CD14-positive monocyte (primary cell): ENCODE measurements around the gene CFAP20DC. TPM values are rescaled to one million over a fixed set of nuclear protein-coding genes. Genes with fewer than 3 reads are reported as not detected.

ENCODE experiments used
- DNase-seq, 3 donors: peaks; one replicate each; pipeline ENCODE4 v3.0.0-alpha.2; 2011 to 2022
- H2AFZ ChIP-seq: 2 replicates; pipeline ENCODE4 v1.6.0; 2012; ENCODE audit warnings: mild to moderate bottlenecking, low read depth, low read length, inconsistent platforms; ENCODE audit not compliant: insufficient read depth, poor library complexity, severe bottlenecking
- H3K27ac ChIP-seq, 2 donors: 1 replicate in 1 of 2; 2 replicates in 1 of 2; pipeline ENCODE4 v1.5.1; 2012 to 2013; ENCODE audit warnings: low read length in 2 of 2, control low read depth in 1 of 2, inconsistent platforms in 1 of 2, low read depth in 1 of 2, mild to moderate bottlenecking in 1 of 2
- H3K27me3 ChIP-seq, 2 donors: one replicate each; pipeline versions ENCODE4 v1.6.0 to v1.6.1; 2011 to 2013; ENCODE audit warnings: low read length in 2 of 2; ENCODE audit not compliant: control insufficient read depth in 2 of 2, insufficient read depth in 2 of 2
- H3K36me3 ChIP-seq, 2 donors: replicated peaks in 1 of 2; 1 replicate in 1 of 2; 2 replicates in 1 of 2; pipeline versions ENCODE4 v1.5.1 to v1.6.1; 2012 to 2013; ENCODE audit warnings: low read length in 2 of 2, control low read depth in 1 of 2, inconsistent platforms in 1 of 2, mild to moderate bottlenecking in 1 of 2; ENCODE audit not compliant: insufficient read depth in 2 of 2, control insufficient read depth in 1 of 2
- H3K4me1 ChIP-seq, 2 donors: 1 replicate in 1 of 2; 2 replicates in 1 of 2; pipeline versions ENCODE4 v1.5.1 to v1.6.1; 2012 to 2013; ENCODE audit warnings: low read length in 2 of 2, control low read depth in 1 of 2, inconsistent platforms in 1 of 2, mild to moderate bottlenecking in 1 of 2, moderate library complexity in 1 of 2; ENCODE audit not compliant: insufficient read depth in 2 of 2, control insufficient read depth in 1 of 2
- H3K4me2 ChIP-seq: replicated peaks from 2 replicates; pipeline ENCODE3; 2012; ENCODE audit warnings: low read length, moderate library complexity, mild to moderate bottlenecking; ENCODE audit not compliant: poor library complexity, severe bottlenecking; ENCODE audit errors: extremely low read depth
- H3K4me3 ChIP-seq, 3 experiments: fragments of 200-600 bp in 1 of 3; sonication (generic) in 1 of 3; replicated peaks in 1 of 3; 1 replicate in 2 of 3; 2 replicates in 1 of 3; pipeline ENCODE4 v1.5.1; 2011 to 2013; ENCODE audit warnings: low read length in 3 of 3, mild to moderate bottlenecking in 3 of 3, control low read depth in 2 of 3, low read depth in 2 of 3, inconsistent platforms in 1 of 3, moderate library complexity in 1 of 3
- H3K79me2 ChIP-seq: 2 replicates; pipeline ENCODE4 v1.6.0; 2012; ENCODE audit warnings: mild to moderate bottlenecking, control low read depth, inconsistent platforms, low read length, moderate library complexity; ENCODE audit not compliant: insufficient read depth
- H3K9ac ChIP-seq: 2 replicates; pipeline ENCODE4 v1.6.0; 2017; ENCODE audit warnings: low read length, mild to moderate bottlenecking; ENCODE audit not compliant: insufficient read depth, poor library complexity, severe bottlenecking
- H3K9me3 ChIP-seq, 2 donors: replicated peaks in 1 of 2; 1 replicate in 1 of 2; 2 replicates in 1 of 2; pipeline versions ENCODE4 v1.5.1 to v1.6.1; 2012 to 2013; ENCODE audit warnings: low read length in 2 of 2, control low read depth in 1 of 2; ENCODE audit not compliant: control insufficient read depth in 1 of 2, insufficient read depth in 1 of 2
- H4K20me1 ChIP-seq: 2 replicates; pipeline ENCODE4 v1.6.0; 2012; ENCODE audit warnings: mild to moderate bottlenecking, low read length, control low read depth, moderate library complexity; ENCODE audit not compliant: insufficient read depth
- H3K27ac Mint-ChIP-seq, 7 donors: one replicate each; pipeline ENCODE4 v1.8.0; 2020; ENCODE audit warnings: mild to moderate bottlenecking in 7 of 7, mixed read lengths in 7 of 7, moderate library complexity in 6 of 7, inconsistent platforms in 2 of 7
- H3K27me3 Mint-ChIP-seq, 3 donors: one replicate each; pipeline ENCODE4 v1.8.0; 2021 to 2022; ENCODE audit warnings: low read depth in 3 of 3, mild to moderate bottlenecking in 3 of 3, mixed read lengths in 3 of 3, moderate library complexity in 3 of 3, inconsistent platforms in 1 of 3
- H3K36me3 Mint-ChIP-seq, 2 donors: one replicate each; pipeline ENCODE4 v1.8.0; 2020; ENCODE audit warnings: mixed read lengths in 2 of 2, inconsistent platforms in 1 of 2, mild to moderate bottlenecking in 1 of 2
- H3K4me1 Mint-ChIP-seq: one replicate; pipeline ENCODE4 v1.8.0; 2020; ENCODE audit warnings: mild to moderate bottlenecking, mixed read lengths
- H3K4me3 Mint-ChIP-seq, 2 donors: one replicate each; pipeline ENCODE4 v1.8.0; 2020; ENCODE audit warnings: mild to moderate bottlenecking in 2 of 2, mixed read lengths in 2 of 2, moderate library complexity in 1 of 2
- H3K9me3 Mint-ChIP-seq, 7 donors: one replicate each; pipeline ENCODE4 v1.8.0; 2020 to 2022; ENCODE audit warnings: mixed read lengths in 7 of 7, mild to moderate bottlenecking in 6 of 7, moderate library complexity in 6 of 7, inconsistent platforms in 2 of 7
- CTCF ChIP-seq: fragments of 200-600 bp; IDR thresholded peaks from one replicate; pipeline ENCODE4 v1.8.0; 2022; ENCODE audit warnings: antibody characterized with exemption, mild to moderate bottlenecking
- WGBS: methylation state at CpG from one replicate; pipeline ENCODE4 v1.1.5; 2013; ENCODE audit warnings: missing lambda C conversion rate; ENCODE audit not compliant: insufficient coverage; 5-methylcytosine and 5-hydroxymethylcytosine counted together
- intact Hi-C, 2 donors: fragments of 100-400 bp; cut with micrococcal nuclease; formaldehyde crosslinking; loops; one replicate each; pipeline versions ENCODE4 v1.15.0 to v1.15.1; 2023
- polyA plus RNA-seq, 3 donors: library from polyadenylated mRNA; depleted of rRNA in 1 of 3; unstranded in 2 of 3; stranded (reverse) in 1 of 3; fragments of 300-500 nt in 2 of 3; fragments of >200 nt in 1 of 3; fragmentation: Illumina TruSeq in 2 of 3; gene quantifications; 1 replicate in 2 of 3; 2 replicates in 1 of 3; pipeline ENCODE4 v1.2.3, GENCODE V29; 2012 to 2021

The CFAP20DC gene
- polyA plus RNA-seq, 3 donors = not detected

GRCh38 chr3:58720526-58720925, 329.3 kb downstream of the CFAP20DC start:
- DNase-seq = no peak
- H3K27me3 Mint-ChIP-seq = peaks cover 0 to 2% (median 1%) of the 10 kb centered on the region in 3 donors
- H3K27ac Mint-ChIP-seq = no peak overlapping the region
- peaks cover under 1 to 6% of the 10 kb centered on the region in 2 donors for H3K9me3 ChIP-seq
- H3K4me2 ChIP-seq = no peak overlapping the region
- no peak overlapping the region for H3K27ac ChIP-seq
- H4K20me1 ChIP-seq = no peaks in the 10 kb centered on the region
- H3K4me3 ChIP-seq = no peak overlapping the region
- peaks cover 3% of the 10 kb centered on the region for H3K4me1 Mint-ChIP-seq
- peaks cover 0 to 8% (median 3%) of the 10 kb centered on the region in 7 donors for H3K9me3 Mint-ChIP-seq
- WGBS = no CpG with 5 or more reads among the region's 3 CpGs
- no peaks in the 10 kb centered on the region for H3K27me3 ChIP-seq
- H3K36me3 ChIP-seq = no peaks in the 10 kb centered on the region
- H3K4me1 ChIP-seq = no peaks in the 10 kb centered on the region
- H3K79me2 ChIP-seq = no peaks in the 10 kb centered on the region
- H3K36me3 Mint-ChIP-seq = no peaks in the 10 kb centered on the region
- no peak overlapping the region for H2AFZ ChIP-seq
- no peak for TF ChIP-seq CTCF
- intact Hi-C loops = no loop called here
- H3K4me3 Mint-ChIP-seq = no peak overlapping the region
- H3K9ac ChIP-seq = no peak overlapping the region

- H3K36me3 Mint-ChIP-seq = no peaks in the 10 kb centered on the region
- H3K9me3 ChIP-seq = peaks cover 4 to 12% of the 10 kb centered on the region in 2 donors
- TF ChIP-seq CTCF = no peak
- WGBS = 100% methylated on average over 1 of the region's 2 CpGs
- H3K79me2 ChIP-seq = no peaks in the 10 kb centered on the region
- H3K4me3 Mint-ChIP-seq = no peak overlapping the region
- peaks cover 3% of the 10 kb centered on the region for H3K4me1 Mint-ChIP-seq
- no peak overlapping the region for H3K9ac ChIP-seq
- intact Hi-C loops = no loop called here
- no peak overlapping the region for H3K27ac ChIP-seq
- H3K4me1 ChIP-seq = no peaks in the 10 kb centered on the region
- H3K4me2 ChIP-seq = no peak overlapping the region
- peaks cover 0 to 2% (median 1%) of the 10 kb centered on the region in 3 donors for H3K27me3 Mint-ChIP-seq
- H2AFZ ChIP-seq = no peak overlapping the region
- no peaks in the 10 kb centered on the region for H3K36me3 ChIP-seq
- H3K9me3 Mint-ChIP-seq = peaks cover 3 to 13% (median 8%) of the 10 kb centered on the region in 7 donors
- no peaks in the 10 kb centered on the region for H3K27me3 ChIP-seq
- no peak overlapping the region for H3K27ac Mint-ChIP-seq
- DNase-seq = no peak
- H4K20me1 ChIP-seq = no peaks in the 10 kb centered on the region
- H3K4me3 ChIP-seq = no peak overlapping the region
Measured at GRCh38 chr3:58719684-58720083, 330.1 kb downstream of the CFAP20DC start.
